Measurements from ENCODE around the gene C20orf204.

The C20orf204 gene

GRCh38 chr20:64041040-64041780 is 5.2 kb downstream of the C20orf204 start:
- in situ Hi-C loops (cut with MboI; ENCODE audit: low sequenced_read_pairs): no loop called here

GRCh38 chr20:64041781-64042053 is 5.7 kb downstream of the C20orf204 start:
- in situ Hi-C loops (cut with MboI; ENCODE audit: low sequenced_read_pairs): no loop called here

DNA sequence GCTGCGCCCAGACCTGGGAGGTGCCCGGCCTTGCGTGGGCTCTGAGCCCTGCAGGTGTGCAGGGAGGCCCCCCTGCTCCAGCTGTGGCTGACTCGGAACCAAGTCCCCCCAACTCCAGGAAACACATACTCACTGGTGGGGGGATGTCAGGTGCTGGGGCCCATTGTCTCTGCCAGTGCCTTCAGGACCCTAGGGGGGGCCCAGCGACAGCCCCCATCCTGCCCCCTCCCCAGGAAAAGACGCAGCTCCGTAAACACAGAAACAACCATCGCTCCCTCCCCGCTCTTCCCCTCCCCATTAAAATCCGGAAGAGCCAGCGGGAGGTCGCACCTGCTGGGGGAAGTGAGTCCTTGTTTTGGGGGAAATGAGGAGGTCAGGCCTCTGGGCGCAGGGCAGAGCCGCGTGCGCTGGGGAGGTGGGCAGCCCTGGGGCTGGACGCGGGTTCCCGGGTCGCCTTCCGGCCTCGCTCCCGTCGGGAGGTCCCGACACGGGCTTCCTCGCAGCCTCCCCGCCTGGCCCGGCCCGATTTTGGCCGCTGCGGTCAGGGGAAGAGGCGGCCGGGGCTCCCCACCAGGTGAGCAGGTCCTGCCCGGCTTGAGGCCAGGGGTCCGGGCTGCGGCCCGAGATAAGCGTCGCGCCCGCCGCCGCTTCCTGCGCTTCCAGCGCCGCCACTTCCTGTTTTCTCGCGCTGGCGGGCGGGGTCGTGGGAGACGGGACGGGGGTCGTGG is 6.2 kb downstream of the C20orf204 start:
- in situ Hi-C loops (cut with MboI; ENCODE audit: low sequenced_read_pairs): no loop called here

GRCh38 chr20:64043768-64044167 is 7.8 kb downstream of the C20orf204 start:
- in situ Hi-C loops (cut with MboI; ENCODE audit: low sequenced_read_pairs): no loop called here

DNA sequence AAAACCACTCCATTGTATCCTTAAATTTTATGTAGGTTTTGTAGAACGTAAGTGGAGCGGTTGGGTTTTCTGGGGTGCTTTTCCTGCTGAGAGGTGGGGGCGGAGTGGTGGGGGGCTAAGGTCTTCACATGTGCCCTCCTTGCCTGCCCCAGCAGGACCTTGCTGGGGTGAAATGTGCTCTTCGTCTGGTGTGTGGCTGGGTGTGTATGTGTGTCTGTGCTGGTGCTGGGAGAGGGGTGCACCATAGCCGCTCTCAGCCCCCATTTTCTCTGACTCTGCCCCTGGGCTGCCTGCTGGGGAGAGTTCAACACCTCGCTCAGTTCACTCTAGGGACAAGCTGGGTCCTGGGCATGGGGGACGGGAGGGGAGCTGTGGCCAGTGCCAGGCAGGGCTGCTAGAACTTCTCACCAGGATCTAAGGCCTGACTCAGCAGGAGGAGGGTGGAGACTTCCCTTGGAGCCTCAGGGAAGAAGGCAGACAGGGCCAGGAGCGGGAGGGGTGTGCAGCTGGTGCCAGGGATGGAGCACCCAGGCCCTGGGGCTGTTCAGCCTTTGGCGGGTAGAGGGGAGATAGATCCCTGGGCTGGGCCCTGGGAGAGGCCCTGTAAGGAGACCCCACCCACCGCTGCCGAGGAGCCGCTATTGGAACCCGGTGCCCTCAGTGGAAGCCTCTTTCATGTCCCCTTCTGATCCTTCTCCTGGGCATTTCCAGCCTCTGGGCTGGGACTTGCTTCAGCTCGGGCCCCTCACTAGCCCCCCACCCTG is 8.7 kb downstream of the C20orf204 start:
- in situ Hi-C loops (cut with MboI; ENCODE audit: low sequenced_read_pairs): no loop called here

- in situ Hi-C loops (cut with MboI; ENCODE audit: low sequenced_read_pairs): no loop called here
Measured at GRCh38 chr20:64045346-64046011, 9.5 kb downstream of the C20orf204 start.

DNA sequence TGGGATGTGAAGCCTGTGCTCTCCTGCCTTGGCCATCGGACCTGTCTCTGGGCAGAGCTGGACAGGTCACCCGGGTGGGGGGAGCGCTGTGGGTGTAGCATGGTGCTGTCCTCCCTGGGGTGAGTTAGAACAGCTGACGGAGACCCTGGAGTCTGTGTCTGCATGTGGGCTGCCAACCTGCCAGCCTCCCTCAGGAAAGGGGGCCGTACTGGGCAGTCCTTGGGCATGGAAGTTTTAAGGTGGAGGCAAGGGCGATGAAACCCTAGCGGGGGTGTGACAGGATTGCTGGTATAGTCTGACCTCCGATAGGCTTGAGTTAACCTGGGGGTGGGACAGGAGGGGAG is 11.0 kb downstream of the C20orf204 start:
- in situ Hi-C loops (cut with MboI; ENCODE audit: low sequenced_read_pairs): no loop called here

GRCh38 chr20:64047968-64048401 is 12.0 kb downstream of the C20orf204 start:
- in situ Hi-C loops (cut with MboI; ENCODE audit: low sequenced_read_pairs): no loop called here

DNA sequence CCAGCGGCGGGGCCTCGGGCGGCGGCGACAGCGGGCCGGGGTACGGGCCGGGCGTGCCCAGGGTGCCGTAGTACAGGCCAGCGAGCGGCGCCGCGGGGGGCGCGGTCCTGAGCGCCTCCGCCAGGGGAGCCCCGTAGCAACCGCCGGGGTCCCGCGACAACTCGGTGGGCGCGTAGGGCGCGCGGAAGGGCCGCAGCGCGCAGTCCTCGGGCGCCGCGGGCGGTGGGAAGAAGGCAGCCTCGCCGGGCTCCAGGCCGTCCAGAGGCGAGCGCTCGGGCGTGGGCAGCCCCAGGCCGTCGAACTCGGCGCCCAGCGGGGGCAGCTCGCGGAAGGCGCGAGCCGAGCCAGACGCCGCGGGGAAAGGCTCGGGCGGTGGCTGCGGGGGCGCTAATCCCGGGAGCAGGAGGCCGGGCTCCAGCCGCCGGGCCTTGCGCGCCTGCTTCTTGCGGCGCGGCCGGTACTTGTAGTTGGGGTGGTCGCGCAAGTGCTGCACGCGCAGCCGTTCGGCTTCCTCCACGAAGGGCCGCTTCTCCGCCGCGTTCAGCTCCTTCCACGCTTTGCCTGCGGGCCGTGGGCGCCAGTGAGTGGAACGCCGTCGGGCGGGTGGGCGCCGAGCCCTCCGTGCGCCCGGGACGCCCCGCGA is 12.5 kb downstream of the C20orf204 start:
- in situ Hi-C loops (cut with MboI; ENCODE audit: low sequenced_read_pairs): no loop called here

DNA sequence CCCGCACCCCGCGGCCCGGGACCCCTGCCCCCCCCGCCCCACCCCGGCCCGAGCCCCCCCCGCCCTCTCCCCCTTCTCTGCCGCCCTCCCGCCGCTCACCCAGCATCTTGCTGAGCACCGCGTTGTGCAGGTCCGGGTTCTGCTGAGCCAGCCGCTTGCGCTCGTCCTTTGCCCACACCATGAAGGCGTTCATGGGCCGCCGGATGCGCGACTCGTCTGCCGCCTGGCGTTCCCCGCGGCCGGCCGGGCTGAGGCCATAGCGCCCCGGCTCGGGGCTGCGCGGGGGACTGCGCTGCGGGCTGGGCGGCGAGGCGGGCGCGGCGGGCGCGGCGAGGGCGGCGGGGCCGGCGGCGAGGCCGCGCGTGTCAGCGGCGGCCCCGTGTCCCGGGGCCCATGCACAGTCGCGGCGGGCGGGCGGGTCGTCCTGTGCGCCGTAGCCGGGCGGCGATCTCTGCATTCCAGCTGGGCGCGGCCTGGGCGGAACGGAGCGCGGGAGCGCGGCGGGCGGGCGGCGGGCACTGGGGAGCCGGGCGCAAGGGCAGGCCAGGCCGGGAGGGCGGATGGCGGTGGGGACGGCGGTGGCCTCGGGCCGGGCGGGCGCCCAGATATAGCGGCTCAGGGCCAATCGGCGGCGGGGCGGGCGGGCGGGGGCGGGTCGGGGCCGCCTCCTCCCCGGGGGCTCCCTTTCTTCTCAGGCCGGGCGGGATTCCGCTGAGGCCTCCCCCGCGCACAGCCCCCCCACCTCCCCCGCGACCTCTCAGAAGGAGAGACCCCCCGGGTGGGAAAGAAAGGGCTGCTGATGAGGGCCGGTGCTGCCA is 13.3 kb downstream of the C20orf204 start, which contains the start of gene SOX18:
Gene SOX18 (minus strand): TSS at position 580 of the 818 bp plus-strand sequence. CDS start 123 bp downstream, at position 457.
- in situ Hi-C loops (cut with MboI; ENCODE audit: low sequenced_read_pairs): no loop called here

- in situ Hi-C loops (cut with MboI; ENCODE audit: low sequenced_read_pairs): no loop called here
Measured at GRCh38 chr20:64049878-64050260, 13.9 kb downstream of the C20orf204 start.

DNA sequence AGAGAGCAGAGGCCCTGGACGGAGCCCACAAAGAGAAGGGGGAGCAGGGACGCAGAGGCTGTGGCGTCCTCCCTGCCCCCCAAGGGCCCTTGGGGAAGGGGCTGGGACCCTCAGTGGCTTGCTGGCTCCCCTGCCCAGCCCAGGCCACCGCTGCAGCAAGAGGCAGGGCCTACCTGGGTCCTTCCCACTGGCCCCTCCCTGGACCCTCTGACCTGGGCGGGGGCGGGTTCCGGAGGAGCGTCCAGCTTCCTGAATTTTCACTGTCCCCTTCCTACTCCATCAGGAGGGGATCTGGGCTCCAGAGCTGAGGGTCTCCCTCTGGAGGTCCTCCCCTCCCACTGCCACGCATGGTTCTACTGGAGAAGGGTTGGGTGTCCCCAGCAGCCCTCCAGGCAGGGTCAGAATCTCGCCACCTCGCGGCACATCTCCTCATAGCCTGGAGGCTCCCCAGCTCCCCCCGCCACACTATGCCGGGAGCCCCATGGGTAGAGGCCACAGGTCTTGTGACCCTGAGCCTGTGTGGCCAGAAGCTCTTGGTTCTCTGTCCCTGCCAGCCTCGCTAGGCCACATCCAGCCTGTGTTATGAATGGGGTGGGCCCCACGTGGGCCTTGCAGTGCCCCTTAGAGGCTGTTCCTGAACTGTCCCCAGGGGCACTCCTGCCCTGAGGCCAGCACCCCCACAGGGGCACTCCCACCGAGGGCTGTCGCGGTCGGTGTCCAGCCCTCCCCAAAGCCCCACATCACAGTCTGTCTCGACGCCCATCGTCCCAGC is 14.5 kb downstream of the C20orf204 start:
- in situ Hi-C loops (cut with MboI; ENCODE audit: low sequenced_read_pairs): no loop called here

DNA sequence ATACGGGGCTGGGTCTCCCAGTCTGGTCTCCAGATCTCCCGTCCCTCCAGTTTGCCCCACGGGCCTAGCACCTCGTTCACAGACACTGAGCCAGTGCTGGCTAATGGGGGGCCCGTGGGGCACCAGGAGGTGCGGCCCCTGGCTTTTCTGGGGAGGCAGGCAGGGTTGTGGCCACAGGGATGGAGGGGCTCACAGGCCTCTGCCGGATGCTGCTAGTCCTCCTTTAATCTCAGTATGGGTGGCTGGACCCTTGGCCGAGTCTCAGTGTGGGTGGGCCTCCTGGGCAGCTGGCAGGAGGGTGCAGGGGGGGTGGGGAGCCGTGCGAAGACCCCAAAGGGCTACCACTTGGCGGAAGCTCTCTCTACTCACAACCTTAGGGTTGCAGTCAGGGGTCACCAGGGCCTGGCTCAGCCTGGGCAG is 15.1 kb downstream of the C20orf204 start:
- in situ Hi-C loops (cut with MboI; ENCODE audit: low sequenced_read_pairs): no loop called here

GRCh38 chr20:64051561-64052325 is 15.8 kb downstream of the C20orf204 start:
- in situ Hi-C loops (cut with MboI; ENCODE audit: low sequenced_read_pairs): no loop called here

GRCh38 chr20:64052326-64052722 is 16.3 kb downstream of the C20orf204 start:
- in situ Hi-C loops (cut with MboI; ENCODE audit: low sequenced_read_pairs): no loop called here

DNA sequence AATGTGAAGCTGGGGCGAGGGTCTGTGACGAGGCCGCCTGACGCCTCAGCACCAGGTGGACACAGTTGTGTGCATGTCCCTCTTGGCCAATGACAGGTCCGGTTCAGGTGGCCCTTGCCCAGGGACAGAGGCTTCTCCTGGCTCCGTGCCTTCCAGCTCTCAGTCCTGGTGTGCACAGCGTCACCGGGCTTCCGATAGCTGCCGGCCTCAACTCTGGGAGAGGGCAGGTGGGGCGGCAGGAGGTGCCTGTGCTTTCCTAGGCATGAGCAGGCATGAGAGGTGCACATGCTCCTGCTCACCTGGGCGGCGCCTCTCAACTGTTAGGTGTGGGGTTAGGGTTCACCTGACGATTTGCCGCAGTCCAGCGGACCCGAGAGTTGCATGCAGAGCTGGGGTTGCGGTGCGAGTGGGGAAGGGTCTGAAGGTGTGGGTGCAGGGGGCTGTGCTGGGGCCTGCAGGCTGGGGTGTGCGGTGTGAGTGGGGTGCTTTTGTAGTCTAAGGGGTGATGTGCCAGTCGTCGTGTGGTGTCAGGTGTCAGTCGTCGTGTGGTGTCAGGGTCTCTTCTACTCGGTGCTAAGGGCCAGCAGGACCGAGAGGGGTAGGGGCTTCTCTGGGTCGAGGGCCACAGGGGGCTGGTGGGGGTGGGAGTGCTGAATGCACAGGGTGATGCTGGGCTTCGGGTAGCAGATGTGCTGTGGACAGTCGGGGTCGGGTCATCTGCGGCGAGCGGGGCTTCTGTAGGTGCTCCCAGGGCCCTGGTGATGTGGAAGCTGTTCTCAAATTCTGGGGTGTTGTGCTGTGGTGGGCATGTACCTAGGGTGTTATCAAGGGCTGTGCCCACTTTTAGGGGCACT is 17.2 kb downstream of the C20orf204 start:
- in situ Hi-C loops (cut with MboI; ENCODE audit: low sequenced_read_pairs): no loop called here

DNA sequence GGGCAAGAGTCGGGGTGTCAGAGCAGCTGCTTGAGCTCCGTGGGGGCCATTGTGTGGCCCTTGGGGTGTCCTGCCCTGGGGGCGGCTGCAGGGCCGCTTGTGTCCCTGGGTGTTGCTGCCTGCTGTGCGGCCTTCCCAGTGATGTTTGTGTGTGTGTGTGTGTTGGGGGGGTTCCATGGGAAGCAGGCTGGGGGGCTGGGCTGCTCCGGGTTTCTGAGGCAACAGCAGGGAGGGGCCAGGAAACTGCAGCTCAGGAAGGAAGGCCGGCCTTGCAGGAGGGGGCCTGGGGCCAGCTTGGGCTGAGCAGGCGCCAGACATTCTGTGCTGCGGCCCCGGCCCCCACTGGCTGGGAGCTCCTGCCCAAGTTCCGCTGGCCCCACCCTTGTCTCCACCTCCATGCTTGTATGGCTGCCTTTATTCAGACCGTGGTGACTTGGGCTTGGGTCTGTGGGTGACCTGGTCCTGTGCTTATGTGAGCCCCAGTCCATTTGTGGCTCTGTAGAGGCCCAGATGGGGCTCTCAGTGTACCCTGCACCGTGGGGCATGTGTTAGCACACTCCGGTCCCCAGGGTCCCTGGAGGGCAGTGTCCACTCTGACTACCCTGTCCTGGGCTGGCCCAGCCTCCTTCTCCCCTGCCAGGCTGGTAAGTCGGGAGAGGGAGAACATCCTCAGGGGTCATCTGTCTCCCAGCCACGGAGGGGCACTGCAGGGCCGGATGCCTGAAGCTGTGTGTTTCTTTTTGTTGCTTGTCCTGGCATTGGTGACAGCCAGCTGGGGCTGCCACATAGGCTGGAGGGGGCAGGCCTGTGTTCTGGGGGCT is 18.1 kb downstream of the C20orf204 start:
- in situ Hi-C loops (cut with MboI; ENCODE audit: low sequenced_read_pairs): no loop called here

All from hTERT RPE-1 (cell line).